Measurements from ENCODE around the gene CBR3. TPM values are rescaled to one million over a fixed set of nuclear protein-coding genes. Genes with fewer than 3 reads are reported as not detected.

Gene CBR3
- total and polyA plus RNA-seq, 2 experiments from 2014 or later, result 4.6 to 8.7 TPM

DNA sequence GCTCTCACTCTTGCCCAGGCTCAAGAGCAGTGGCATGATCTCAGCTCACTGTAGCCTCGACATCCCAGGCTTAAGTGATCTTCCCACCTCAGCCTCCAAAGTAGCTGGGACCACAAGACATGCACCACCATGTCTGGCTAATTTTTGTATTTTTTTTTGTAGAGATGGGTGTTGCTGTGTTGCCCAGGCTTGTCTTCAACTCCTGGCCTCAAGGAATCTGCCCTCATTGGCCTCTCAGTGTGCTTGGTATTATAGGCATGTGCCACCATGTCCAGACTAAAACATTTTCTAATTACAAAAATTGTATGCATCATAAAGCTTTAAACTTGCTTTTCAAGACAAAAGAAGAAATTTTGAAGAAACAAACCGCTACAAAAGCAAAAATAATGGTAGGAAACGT, 44.9 kb upstream of the CBR3 start:
- Mint-ChIP-seq H3K27ac (no peak overlapping the region), H3K4me1 (peaks cover 16% of the 10 kb centered on the region), H3K9me3 (peaks cover 29% of the 10 kb centered on the region), H3K36me3 (ENCODE audit: low read depth) (peaks cover 30% of the 10 kb centered on the region), H3K4me3 (no peak overlapping the region), H3K27me3 (ENCODE audit: insufficient read depth, low read depth, poor library complexity) (peaks cover 7% of the 10 kb centered on the region)
- no peak overlapping the region for H3K4me2 ChIP-seq
- no peaks in the 10 kb centered on the region for H3K79me2 ChIP-seq (replicated peaks; ENCODE audit: insufficient read depth)
- ATAC-seq (no peak), DNase-seq (ENCODE audit: low spot score) (no peak)
- 0 out of 2 replicates have a peak overlapping the region, but pooled peaks have one; percentile 28 for H3K27ac ChIP-seq (ENCODE audit: low read depth)
- H3K4me3 ChIP-seq, result no peak overlapping the region
- no peaks in the 10 kb centered on the region for H4K20me1 ChIP-seq (replicated peaks; ENCODE audit: insufficient read depth)
- no peaks in the 10 kb centered on the region for H3K27me3 ChIP-seq (ENCODE audit: insufficient read depth)
- peaks cover 7% of the 10 kb centered on the region for H3K9me2 ChIP-seq (ENCODE audit: insufficient read depth)
- H2AFZ ChIP-seq, result no peak overlapping the region
- H3K36me3 ChIP-seq (ENCODE audit: insufficient read depth), result peaks cover 18% of the 10 kb centered on the region
- peaks cover 4% of the 10 kb centered on the region for H3K4me1 ChIP-seq (ENCODE audit: insufficient read depth)
- TF ChIP-seq EZH2phosphoT487 (IDR thresholded peaks at IDR 0.05; ENCODE audit: unreplicated experiment) (no peak), POLR2AphosphoS5 (IDR thresholded peaks at IDR 0.05; ENCODE audit: low read depth) (no peak), JUNB (IDR thresholded peaks at IDR 0.05; ENCODE audit: unreplicated experiment) (no peak), EZH2 (IDR thresholded peaks at IDR 0.05; ENCODE audit: low read depth, unreplicated experiment) (no peak), NANOG (IDR thresholded peaks at IDR 0.05; ENCODE audit: borderline replicate concordance) (no peak), ZNF331 (CRISPR knock-in tag; IDR thresholded peaks at IDR 0.05; ENCODE audit: low read depth) (no peak), CREB1 (CRISPR knock-in tag; IDR thresholded peaks at IDR 0.05; ENCODE audit: low read depth) (no peak), STAT1 (IDR thresholded peaks at IDR 0.05; ENCODE audit: unreplicated experiment) (no peak), ZNF114 (CRISPR knock-in tag; IDR thresholded peaks at IDR 0.05) (no peak), REST (IDR thresholded peaks at IDR 0.05; ENCODE audit: unreplicated experiment) (no peak), ZNF462 (CRISPR knock-in tag; IDR thresholded peaks at IDR 0.05) (no peak)
- TF ChIP-seq, protein P1, sequence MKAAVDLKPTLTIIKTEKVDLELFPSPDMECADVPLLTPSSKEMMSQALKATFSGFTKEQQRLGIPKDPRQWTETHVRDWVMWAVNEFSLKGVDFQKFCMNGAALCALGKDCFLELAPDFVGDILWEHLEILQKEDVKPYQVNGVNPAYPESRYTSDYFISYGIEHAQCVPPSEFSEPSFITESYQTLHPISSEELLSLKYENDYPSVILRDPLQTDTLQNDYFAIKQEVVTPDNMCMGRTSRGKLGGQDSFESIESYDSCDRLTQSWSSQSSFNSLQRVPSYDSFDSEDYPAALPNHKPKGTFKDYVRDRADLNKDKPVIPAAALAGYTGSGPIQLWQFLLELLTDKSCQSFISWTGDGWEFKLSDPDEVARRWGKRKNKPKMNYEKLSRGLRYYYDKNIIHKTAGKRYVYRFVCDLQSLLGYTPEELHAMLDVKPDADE (IDR thresholded peaks at IDR 0.05), result no peak
- TF ChIP-seq, protein P2, sequence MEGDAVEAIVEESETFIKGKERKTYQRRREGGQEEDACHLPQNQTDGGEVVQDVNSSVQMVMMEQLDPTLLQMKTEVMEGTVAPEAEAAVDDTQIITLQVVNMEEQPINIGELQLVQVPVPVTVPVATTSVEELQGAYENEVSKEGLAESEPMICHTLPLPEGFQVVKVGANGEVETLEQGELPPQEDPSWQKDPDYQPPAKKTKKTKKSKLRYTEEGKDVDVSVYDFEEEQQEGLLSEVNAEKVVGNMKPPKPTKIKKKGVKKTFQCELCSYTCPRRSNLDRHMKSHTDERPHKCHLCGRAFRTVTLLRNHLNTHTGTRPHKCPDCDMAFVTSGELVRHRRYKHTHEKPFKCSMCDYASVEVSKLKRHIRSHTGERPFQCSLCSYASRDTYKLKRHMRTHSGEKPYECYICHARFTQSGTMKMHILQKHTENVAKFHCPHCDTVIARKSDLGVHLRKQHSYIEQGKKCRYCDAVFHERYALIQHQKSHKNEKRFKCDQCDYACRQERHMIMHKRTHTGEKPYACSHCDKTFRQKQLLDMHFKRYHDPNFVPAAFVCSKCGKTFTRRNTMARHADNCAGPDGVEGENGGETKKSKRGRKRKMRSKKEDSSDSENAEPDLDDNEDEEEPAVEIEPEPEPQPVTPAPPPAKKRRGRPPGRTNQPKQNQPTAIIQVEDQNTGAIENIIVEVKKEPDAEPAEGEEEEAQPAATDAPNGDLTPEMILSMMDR (conservative IDR thresholded peaks at IDR 0.05; ENCODE audit: low read depth in 2 of 2), result no peak
- H3F3A ChIP-seq (replicated peaks; ENCODE audit: low read depth), result 0 out of 2 replicates have a peak, but pooled peaks cover under 1% of the 10 kb centered on the region

Measured in GM23338 (cell line).